SK-N-SH (cell line): Measurements from ENCODE around the gene H2AZ2. TPM values are rescaled to one million over a fixed set of nuclear protein-coding genes. Genes with fewer than 3 reads are reported as not detected.
A peak's percentile ranks its signal among the peaks of the same experiment; 100 is the strongest.

ENCODE experiments used
- CTCF ChIA-PET: fragments of 300-600, 350-600 bp; formaldehyde crosslinking; extraction: SDS; loops from one replicate; lab custom pipeline; 2021; lab: Yijun Ruan, JAX
- POLR2A ChIA-PET: fragments of 350-600 bp; sonication (Branson Sonifier 250); formaldehyde crosslinking; extraction: SDS; loops from one replicate; lab custom pipeline; 2020; ENCODE audit warnings: antibody characterized with exemption, inconsistent platforms; lab: Yijun Ruan, JAX
- DNase-seq: peaks from one replicate; pipeline ENCODE4 v3.0.0; 2012
- H2AFZ ChIP-seq: fragments of 200-600 bp; sonication (generic); 2 replicates; pipeline ENCODE4 v1.8.1; 2016; ENCODE audit warnings: antibody characterized with exemption, mild to moderate bottlenecking, low read depth
- H3F3A ChIP-seq: fragments of 200-600 bp; sonication (generic); replicated peaks from 2 replicates; pipeline ENCODE3; 2016; ENCODE audit warnings: antibody characterized with exemption, mild to moderate bottlenecking; ENCODE audit not compliant: insufficient read depth
- H3K27ac ChIP-seq, 2 experiments: fragments of 200-500 bp in 1 of 2; fragments of 200-600 bp in 1 of 2; sonication (Bioruptor generic) in 1 of 2; sonication (generic), shearing (Covaris generic) in 1 of 2; 2 replicates each; pipeline versions ENCODE4 v1.5.1 to v1.6.1; 2014 to 2016; ENCODE audit warnings: low read depth in 2 of 2, inconsistent platforms in 1 of 2, low read length in 1 of 2, mild to moderate bottlenecking in 1 of 2, mixed read lengths in 1 of 2
- H3K27me3 ChIP-seq: fragments of 200-600 bp; sonication (generic), shearing (Covaris generic); 2 replicates; pipeline ENCODE4 v1.6.1; 2016; ENCODE audit warnings: mixed run types; ENCODE audit not compliant: insufficient read depth
- H3K36me3 ChIP-seq, 2 experiments: fragments of 200-500 bp in 1 of 2; fragments of 200-600 bp in 1 of 2; sonication (Bioruptor generic) in 1 of 2; sonication (generic) in 1 of 2; replicated peaks in 1 of 2; 2 replicates each; pipeline versions ENCODE3 to v1.5.1; 2014 to 2016; ENCODE audit warnings: low read length in 1 of 2, mild to moderate bottlenecking in 1 of 2; ENCODE audit not compliant: insufficient read depth in 2 of 2, control insufficient read depth in 1 of 2
- H3K4me1 ChIP-seq, 2 experiments: fragments of 200-500 bp in 1 of 2; fragments of 200-600 bp in 1 of 2; sonication (Bioruptor generic) in 1 of 2; sonication (generic), shearing (Covaris generic) in 1 of 2; 2 replicates each; pipeline versions ENCODE4 v1.5.1 to v1.6.1; 2014 to 2016; ENCODE audit warnings: low read depth in 1 of 2, low read length in 1 of 2, mixed run types in 1 of 2; ENCODE audit not compliant: insufficient read depth in 2 of 2, control insufficient read depth in 1 of 2
- H3K4me2 ChIP-seq: fragments of 200-600 bp; sonication (generic), shearing (Covaris generic); 2 replicates; pipeline ENCODE4 v1.6.1; 2017; ENCODE audit warnings: mixed run types
- H3K4me3 ChIP-seq, 2 experiments: fragments of 200-500 bp in 1 of 2; fragments of 200-600 bp in 1 of 2; sonication (Bioruptor generic) in 1 of 2; sonication (generic), shearing (Covaris generic) in 1 of 2; 2 replicates each; pipeline versions ENCODE4 v1.5.1 to v1.8.1; 2014 to 2016; ENCODE audit warnings: low read depth in 2 of 2, inconsistent platforms in 1 of 2, low read length in 1 of 2, mild to moderate bottlenecking in 1 of 2, mixed read lengths in 1 of 2, moderate library complexity in 1 of 2
- H3K79me2 ChIP-seq: fragments of 200-600 bp; sonication (generic); 2 replicates; pipeline ENCODE4 v1.8.1; 2017; ENCODE audit warnings: mild to moderate bottlenecking; ENCODE audit not compliant: insufficient read depth
- H3K9ac ChIP-seq: fragments of 200-600 bp; sonication (generic); 2 replicates; pipeline ENCODE4 v1.6.1; 2017; ENCODE audit warnings: mixed run types
- H3K9me2 ChIP-seq: fragments of 200-600 bp; sonication (generic); 2 replicates; pipeline ENCODE4 v1.6.1; 2017; ENCODE audit warnings: mixed run types
- H3K9me3 ChIP-seq: fragments of 200-600 bp; sonication (generic); 2 replicates; pipeline ENCODE4 v1.6.1; 2017; ENCODE audit warnings: mixed run types, mild to moderate bottlenecking, moderate library complexity
- H4K20me1 ChIP-seq: fragments of 200-600 bp; sonication (generic); 2 replicates; pipeline ENCODE4 v1.6.1; 2017; ENCODE audit warnings: mild to moderate bottlenecking, mixed run types; ENCODE audit not compliant: insufficient read depth
- CHD2 ChIP-seq: fragments of 150-350 bp; IDR thresholded peaks from 2 replicates; pipeline ENCODE4 v1.6.1; 2018; ENCODE audit warnings: low read length; ENCODE audit not compliant: partially characterized antibody
- PBX3 ChIP-seq: IDR thresholded peaks from 2 replicates; pipeline ENCODE4; 2012
- POLR2AphosphoS5 ChIP-seq: IDR thresholded peaks from 2 replicates; pipeline ENCODE4 v1.6.1; 2012; ENCODE audit warnings: low read depth, low read length
- RAD21 ChIP-seq: IDR thresholded peaks from 2 replicates; pipeline ENCODE4 v1.6.1; 2012; ENCODE audit warnings: mild to moderate bottlenecking, low read length
- TCF12 ChIP-seq: IDR thresholded peaks from 2 replicates; pipeline ENCODE4 v1.4.0; 2012
- TEAD4 ChIP-seq: IDR thresholded peaks from 2 replicates; pipeline ENCODE4 v1.4.0; 2012; ENCODE audit warnings: mild to moderate bottlenecking, borderline replicate concordance; ENCODE audit not compliant: insufficient read depth
- ZBTB33 ChIP-seq: IDR thresholded peaks from 2 replicates; pipeline ENCODE4 v1.4.0; 2012; ENCODE audit warnings: low read depth, borderline replicate concordance
- WGBS: methylation state at CpG from one replicate; pipeline ENCODE4 v1.1.6; 2017; ENCODE audit warnings: low lambda C conversion rate; 5-methylcytosine and 5-hydroxymethylcytosine counted together
- polyA plus RNA-seq, 3 experiments: library from polyadenylated mRNA; depleted of rRNA; stranded (reverse); fragments of >200 nt; gene quantifications; 2 replicates each; pipeline ENCODE4 v1.2.3, GENCODE V29; 2012
- TF ChIP-seq, protein P1 (sequence below): fragments of 200-600 bp; sonication (generic); IDR thresholded peaks from 2 replicates; pipeline ENCODE4 v1.6.1; 2017; ENCODE audit warnings: antibody characterized with exemption, mild to moderate bottlenecking, moderate library complexity

H2AZ2 gene
- polyA plus RNA-seq, 1 of the 3 experiments (the other 2 are of a cell fraction): 389 TPM

DNA sequence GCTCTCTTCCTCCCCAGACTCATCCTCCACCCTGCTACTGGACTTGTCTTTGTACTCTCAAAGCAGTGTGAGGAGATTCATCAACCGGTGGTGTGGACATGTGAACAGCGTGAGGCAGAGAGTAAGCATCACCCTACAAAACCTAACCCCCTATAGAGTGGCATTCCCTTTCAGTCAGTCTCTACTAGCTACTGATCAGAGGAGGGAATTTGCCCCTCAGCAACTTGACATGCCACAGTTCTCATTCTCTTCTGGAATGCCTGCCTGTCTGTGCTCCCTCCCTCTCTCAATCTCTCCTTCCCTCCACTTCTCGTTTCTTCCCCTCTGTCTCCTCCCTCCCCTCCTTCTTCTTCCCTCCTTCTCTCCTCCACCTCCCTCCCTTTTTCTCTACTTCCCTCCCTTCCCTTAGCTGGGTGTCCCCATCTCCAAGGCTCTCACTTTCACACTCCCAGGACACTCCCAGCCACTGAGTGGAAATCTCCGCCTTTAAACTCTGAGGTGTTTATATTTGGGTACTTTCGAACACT, 24.6 kb downstream of the H2AZ2 start:
- peaks cover 0 to 2% of the 10 kb centered on the region in 2 experiments; a peak in 1 of 4 replicates for H3K4me1 ChIP-seq
- no peak overlapping the region for H3K9ac ChIP-seq
- H3K27ac ChIP-seq: no peak overlapping the region
- H3K9me3 ChIP-seq: no peaks in the 10 kb centered on the region
- no peak overlapping the region for H3K4me3 ChIP-seq
- no peak for TF ChIP-seq RAD21
- no peak for TF ChIP-seq PBX3
- 0 out of 2 replicates have a peak, but pooled peaks have one; percentile 32 for TF ChIP-seq POLR2AphosphoS5
- no peak for TF ChIP-seq TCF12
- H2AFZ ChIP-seq: no peak overlapping the region
- no peaks in the 10 kb centered on the region for H3K27me3 ChIP-seq
- H3K4me2 ChIP-seq: no peak overlapping the region
- peaks cover 19 to 22% of the 10 kb centered on the region in 2 experiments for H3K36me3 ChIP-seq
- H3K9me2 ChIP-seq: no peaks in the 10 kb centered on the region
- 93% methylated on average over 5 of the region's 5 CpGs for WGBS
- H3K79me2 ChIP-seq: peaks cover 8% of the 10 kb centered on the region; the same call in 1 of the 2 replicates
- H3F3A ChIP-seq: peaks cover 18% of the 10 kb centered on the region
- POLR2A ChIA-PET: interaction anchor here (1.9 kb wide), 1 partner anchor 19 kb away, joined by 4 read pairs; no protein-coding TSS in a partner anchor
- no peaks in the 10 kb centered on the region for H4K20me1 ChIP-seq
- CTCF ChIA-PET: interaction anchor here (1.2 to 1.5 kb wide), 3 partner anchors 19 to 191 kb away, joined by 3 to 4 read pairs (median 3); no protein-coding TSS in a partner anchor
- DNase-seq: no peak

DNA sequence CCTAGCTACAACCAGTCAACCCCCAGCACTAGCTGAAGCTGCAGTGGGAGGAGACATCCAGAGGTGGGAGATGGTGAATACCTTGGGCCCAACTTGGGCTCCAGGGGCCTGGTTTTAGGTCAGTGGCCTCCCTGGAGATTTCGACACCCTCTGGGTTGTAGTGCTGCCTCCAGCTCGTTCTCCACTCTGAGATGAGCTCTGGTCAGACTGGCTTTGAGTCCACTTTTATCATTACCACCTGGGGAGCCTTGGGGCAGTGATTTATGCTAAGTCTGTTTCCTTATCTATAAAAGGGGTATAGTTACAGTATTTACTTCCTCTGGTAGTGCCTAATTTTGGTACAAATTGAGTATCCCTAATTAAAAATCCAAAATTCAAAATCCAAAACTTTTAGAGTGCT, 28.6 kb downstream of the H2AZ2 start:
- Histone ChIP-seq H3K4me1 (peaks cover 0 to 2% of the 10 kb centered on the region in 2 experiments; a peak in 1 of 4 replicates), H3K36me3 (no peaks in the 10 kb centered on the region), H3K79me2 (no peaks in the 10 kb centered on the region), H3K9me3 (no peaks in the 10 kb centered on the region), H3K4me3 (no peak overlapping the region), H3K27me3 (no peaks in the 10 kb centered on the region), H3K4me2 (no peak overlapping the region), H3K9me2 (no peaks in the 10 kb centered on the region), H2AFZ (no peak overlapping the region), H3F3A (peaks cover 17% of the 10 kb centered on the region), H3K9ac (no peak overlapping the region)
- POLR2A ChIA-PET: no interaction called here
- peak; percentile 35 for DNase-seq
- WGBS: 79% methylated on average over 2 of the region's 2 CpGs
- CTCF ChIA-PET: interaction anchor here (0.5 to 1.0 kb wide), 2 partner anchors 18 to 20 kb away, joined by 3 read pairs; no protein-coding TSS in a partner anchor
- TF ChIP-seq CHD2: no peak
- TF ChIP-seq TEAD4: no peak
- TF ChIP-seq ZBTB33: no peak
- TF ChIP-seq, protein P1, sequence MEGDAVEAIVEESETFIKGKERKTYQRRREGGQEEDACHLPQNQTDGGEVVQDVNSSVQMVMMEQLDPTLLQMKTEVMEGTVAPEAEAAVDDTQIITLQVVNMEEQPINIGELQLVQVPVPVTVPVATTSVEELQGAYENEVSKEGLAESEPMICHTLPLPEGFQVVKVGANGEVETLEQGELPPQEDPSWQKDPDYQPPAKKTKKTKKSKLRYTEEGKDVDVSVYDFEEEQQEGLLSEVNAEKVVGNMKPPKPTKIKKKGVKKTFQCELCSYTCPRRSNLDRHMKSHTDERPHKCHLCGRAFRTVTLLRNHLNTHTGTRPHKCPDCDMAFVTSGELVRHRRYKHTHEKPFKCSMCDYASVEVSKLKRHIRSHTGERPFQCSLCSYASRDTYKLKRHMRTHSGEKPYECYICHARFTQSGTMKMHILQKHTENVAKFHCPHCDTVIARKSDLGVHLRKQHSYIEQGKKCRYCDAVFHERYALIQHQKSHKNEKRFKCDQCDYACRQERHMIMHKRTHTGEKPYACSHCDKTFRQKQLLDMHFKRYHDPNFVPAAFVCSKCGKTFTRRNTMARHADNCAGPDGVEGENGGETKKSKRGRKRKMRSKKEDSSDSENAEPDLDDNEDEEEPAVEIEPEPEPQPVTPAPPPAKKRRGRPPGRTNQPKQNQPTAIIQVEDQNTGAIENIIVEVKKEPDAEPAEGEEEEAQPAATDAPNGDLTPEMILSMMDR: no peak
- TF ChIP-seq, all 33 proteins: peak for 0
- Histone ChIP-seq H4K20me1 (no peaks in the 10 kb centered on the region), H3K27ac (no peak overlapping the region)
